OCI-M2 (cell line): Measurements from ENCODE around the gene SRF.
"Not testable (repeated sequence)": the region's sequence is repeated elsewhere in the genome, so short reads cannot be mapped to it uniquely, and the experiment has no call there.

Experiments
- DNase-seq: peaks from one replicate; lab custom pipeline; 2025; ENCODE audit not compliant: unreplicated experiment; lab: John Stamatoyannopoulos, UW

The SRF gene

GRCh38 chr6:43170931-43171706, at the start of gene SRF:
Gene SRF (plus strand): TSS chr6:43171269. CDS start chr6:43171657, 388 bp downstream.
- DNase-seq: peak; percentile 96

GRCh38 chr6:43122146-43122545, 48.9 kb upstream of the SRF start:
- DNase-seq: no peak

- DNase-seq: no peak
These were observed 47.4 kb upstream of the SRF start for GRCh38 chr6:43123461-43124314.

- no peak for DNase-seq
These were observed 46.6 kb upstream of the SRF start for GRCh38 chr6:43124481-43124880.

- no peak for DNase-seq
These were observed 46.0 kb upstream of the SRF start for GRCh38 chr6:43125119-43125518.

GRCh38 chr6:43125555-43125954, 45.5 kb upstream of the SRF start:
- DNase-seq: no peak

GRCh38 chr6:43127180-43127579, 43.9 kb upstream of the SRF start:
- DNase-seq: no peak

- no peak for DNase-seq
These were observed 43.2 kb upstream of the SRF start for GRCh38 chr6:43127877-43128276.

- no peak for DNase-seq
These were observed 42.1 kb upstream of the SRF start for GRCh38 chr6:43128926-43129325.

- no peak for DNase-seq
These were observed 41.5 kb upstream of the SRF start for GRCh38 chr6:43129434-43130194.

GRCh38 chr6:43130429-43130828, 40.6 kb upstream of the SRF start:
- no peak for DNase-seq

GRCh38 chr6:43131379-43131778, 39.7 kb upstream of the SRF start:
- DNase-seq: not testable (repeated sequence)

GRCh38 chr6:43138267-43138666, 32.8 kb upstream of the SRF start:
- DNase-seq: no peak

- DNase-seq: not testable (repeated sequence)
These were observed 31.1 kb upstream of the SRF start for GRCh38 chr6:43139973-43140372.

- DNase-seq: no peak
These were observed 29.4 kb upstream of the SRF start for GRCh38 chr6:43141644-43142043.

- DNase-seq: no peak
These were observed 29.0 kb upstream of the SRF start for GRCh38 chr6:43142101-43142500.

GRCh38 chr6:43143235-43144128, 27.6 kb upstream of the SRF start:
- DNase-seq: peak; percentile 6

- no peak for DNase-seq
These were observed 26.2 kb upstream of the SRF start for GRCh38 chr6:43144879-43145278.

GRCh38 chr6:43146261-43146660, 24.8 kb upstream of the SRF start:
- no peak for DNase-seq
